Suprapubic skin (tissue), 3 donors: ENCODE data around the gene NRXN3.

Experiments used
- CTCF ChIP-seq, 2 donors: fragments of 200-600 bp in 1 of 2; fragments of 450-650 bp in 1 of 2; sonication (generic) in 1 of 2; IDR thresholded peaks; one replicate each; pipeline ENCODE4 v1.5.1; 2016 to 2019; ENCODE audit warnings: antibody characterized with exemption in 2 of 2, mild to moderate bottlenecking in 1 of 2, moderate library complexity in 1 of 2
- EP300 ChIP-seq: sonication (generic); formaldehyde crosslinking; IDR thresholded peaks from one replicate; pipeline ENCODE4 v1.6.1; 2017; ENCODE audit warnings: antibody characterized with exemption
- POLR2A ChIP-seq, 2 donors: fragments of 450-650 bp; IDR thresholded peaks; one replicate each; pipeline ENCODE4 v1.6.1; 2017; ENCODE audit warnings: antibody characterized with exemption in 2 of 2, mild to moderate bottlenecking in 2 of 2, moderate library complexity in 2 of 2

DNA sequence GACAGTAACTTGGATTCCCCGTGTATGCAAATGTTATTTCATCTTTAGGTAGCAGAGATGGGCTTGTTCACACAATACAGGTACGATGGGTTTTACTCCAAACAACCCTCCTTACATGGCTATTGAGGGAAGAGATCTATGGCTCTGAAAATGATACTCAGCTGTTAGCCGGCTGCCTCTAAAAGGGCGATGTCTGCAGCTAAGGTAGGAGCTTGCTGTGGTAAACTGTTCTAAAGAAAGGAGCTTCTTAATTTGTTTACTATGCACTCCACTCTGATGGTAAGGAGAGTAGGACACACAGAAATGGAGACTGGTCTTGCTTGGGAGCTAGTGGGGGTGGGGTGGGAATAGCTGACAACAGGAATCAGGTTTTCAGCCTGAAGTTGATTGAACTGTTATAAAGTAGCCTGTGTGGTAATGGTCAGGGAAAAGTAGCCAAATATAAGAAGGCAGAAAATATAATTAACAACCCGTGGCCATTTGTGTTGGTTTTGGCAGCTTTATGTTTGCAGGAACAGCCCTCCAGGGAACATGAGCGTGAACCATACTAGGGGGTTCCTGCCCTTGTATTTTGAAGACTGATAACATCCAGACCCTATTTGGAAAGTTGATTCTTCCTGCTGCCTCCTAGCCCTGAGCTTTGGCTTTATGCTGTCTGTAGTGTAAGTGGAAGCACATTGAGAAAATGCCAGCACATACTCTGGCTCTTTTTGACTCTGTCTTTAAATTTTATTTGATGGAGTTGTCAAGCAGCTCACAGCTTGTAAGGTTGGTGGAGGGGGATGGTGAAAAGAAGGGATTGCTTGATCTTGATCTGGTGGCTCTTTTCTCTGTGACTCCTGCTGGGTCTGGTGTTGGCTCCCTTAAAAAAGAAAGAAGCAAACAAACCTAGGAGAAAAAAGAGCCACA is 1111.3 kb downstream of the NRXN3 start:
- TF ChIP-seq CTCF (IDR thresholded peaks at IDR 0.05) (no peak), EP300 (no peak), POLR2A (IDR thresholded peaks at IDR 0.05) (no peak)
